Osteocyte (in vitro differentiated cells): ENCODE data around the gene CHRM1. TPM values are rescaled to one million over a fixed set of nuclear protein-coding genes. Genes with fewer than 3 reads are reported as not detected.
"Not testable (repeated sequence)": the region's sequence is repeated elsewhere in the genome, so short reads cannot be mapped to it uniquely, and the experiment has no call there.

Experiments used
- DNase-seq: peaks from one replicate; pipeline ENCODE4 v3.0.0; 2021; ENCODE audit warnings: mixed read lengths; ENCODE audit not compliant: unreplicated experiment; ENCODE audit errors: extremely low spot score
- H3K27ac Mint-ChIP-seq: one replicate; pipeline ENCODE4 v1.8.0; 2021; ENCODE audit warnings: mild to moderate bottlenecking, mixed read lengths; ENCODE audit not compliant: unreplicated experiment
- H3K27me3 Mint-ChIP-seq: one replicate; pipeline ENCODE4 v1.8.0; 2021; ENCODE audit warnings: mixed read lengths; ENCODE audit not compliant: unreplicated experiment
- H3K36me3 Mint-ChIP-seq: one replicate; pipeline ENCODE4 v1.8.0; 2021; ENCODE audit warnings: mixed read lengths; ENCODE audit not compliant: unreplicated experiment
- H3K4me1 Mint-ChIP-seq: one replicate; pipeline ENCODE4 v1.8.0; 2021; ENCODE audit warnings: mixed read lengths; ENCODE audit not compliant: unreplicated experiment
- H3K4me3 Mint-ChIP-seq: one replicate; pipeline ENCODE4 v1.8.0; 2021; ENCODE audit warnings: mild to moderate bottlenecking, moderate library complexity, mixed read lengths; ENCODE audit not compliant: unreplicated experiment
- H3K9me3 Mint-ChIP-seq: one replicate; pipeline ENCODE4 v1.8.0; 2021; ENCODE audit warnings: mixed read lengths; ENCODE audit not compliant: unreplicated experiment
- CTCF ChIP-seq: fragments of 200-600 bp; sonication (generic); IDR thresholded peaks from 2 replicates; pipeline ENCODE4 v1.5.0; 2021; ENCODE audit warnings: antibody characterized with exemption, mild to moderate bottlenecking, moderate library complexity
- total RNA-seq: library from RNA; stranded (reverse); gene quantifications from 2 replicates; pipeline ENCODE4 v1.2.1, GENCODE V29; 2021

The CHRM1 gene
- total RNA-seq, 1 donor from 2014 or later = 0.27 TPM

GRCh38 chr11:62958547-62959421, 37.6 kb upstream of the CHRM1 start:
- Mint-ChIP-seq H3K9me3 (no peaks in the 10 kb centered on the region), H3K36me3 (no peaks in the 10 kb centered on the region), H3K27ac (no peak overlapping the region), H3K4me1 (peaks cover 10% of the 10 kb centered on the region), H3K4me3 (no peak overlapping the region), H3K27me3 (peaks cover 4% of the 10 kb centered on the region)
- peak; percentile 40 for DNase-seq
- TF ChIP-seq CTCF = no peak

- Mint-ChIP-seq H3K27ac (no peak overlapping the region), H3K36me3 (no peaks in the 10 kb centered on the region), H3K9me3 (no peaks in the 10 kb centered on the region), H3K4me3 (no peak overlapping the region), H3K27me3 (peaks cover 4% of the 10 kb centered on the region), H3K4me1 (peaks cover 10% of the 10 kb centered on the region)
- TF ChIP-seq CTCF = no peak
- DNase-seq = no peak
Observed at GRCh38 chr11:62957147-62957546, 36.0 kb upstream of the CHRM1 start.

- H3K4me1 Mint-ChIP-seq = peaks cover 10% of the 10 kb centered on the region
- no peak overlapping the region for H3K4me3 Mint-ChIP-seq
- TF ChIP-seq CTCF = no peak
- DNase-seq = peak; percentile 40
- H3K36me3 Mint-ChIP-seq = no peaks in the 10 kb centered on the region
- no peaks in the 10 kb centered on the region for H3K9me3 Mint-ChIP-seq
- H3K27me3 Mint-ChIP-seq = peaks cover 15% of the 10 kb centered on the region
- no peak overlapping the region for H3K27ac Mint-ChIP-seq
Observed at GRCh38 chr11:62954478-62954877, 33.3 kb upstream of the CHRM1 start.

- H3K27ac Mint-ChIP-seq = no peak overlapping the region
- TF ChIP-seq CTCF = no peak
Observed at GRCh38 chr11:62953811-62954210, 32.6 kb upstream of the CHRM1 start.

GRCh38 chr11:62948765-62949320, 27.7 kb upstream of the CHRM1 start:
- peak; percentile 76 for DNase-seq
- TF ChIP-seq CTCF = no peak

More at GRCh38 chr11:62953811-62954210, 32.6 kb upstream of the CHRM1 start:
- H3K9me3 Mint-ChIP-seq = no peaks in the 10 kb centered on the region
- H3K36me3 Mint-ChIP-seq = no peaks in the 10 kb centered on the region
- H3K4me3 Mint-ChIP-seq = no peak overlapping the region
- DNase-seq = peak; percentile 46
- H3K4me1 Mint-ChIP-seq = peaks cover 4% of the 10 kb centered on the region
- H3K27me3 Mint-ChIP-seq = peaks cover 21% of the 10 kb centered on the region

GRCh38 chr11:62945538-62945937, 24.4 kb upstream of the CHRM1 start:
- H3K27ac Mint-ChIP-seq, H3K36me3 Mint-ChIP-seq, H3K9me3 Mint-ChIP-seq, H3K4me3 Mint-ChIP-seq, H3K4me1 Mint-ChIP-seq: not testable (repeated sequence)
- DNase-seq = peak; percentile 3
- H3K27me3 Mint-ChIP-seq = peaks cover 34% of the 10 kb centered on the region

More at GRCh38 chr11:62948765-62949320, 27.7 kb upstream of the CHRM1 start:
- Mint-ChIP-seq H3K36me3 (no peaks in the 10 kb centered on the region), H3K27ac (no peak overlapping the region), H3K27me3 (peaks cover 28% of the 10 kb centered on the region), H3K4me3 (no peak overlapping the region), H3K9me3 (peaks cover 4% of the 10 kb centered on the region), H3K4me1 (no peaks in the 10 kb centered on the region)

GRCh38 chr11:62937528-62937927, 16.4 kb upstream of the CHRM1 start:
- H3K9me3 Mint-ChIP-seq, H3K4me1 Mint-ChIP-seq, H3K36me3 Mint-ChIP-seq, DNase-seq, H3K27ac Mint-ChIP-seq, H3K4me3 Mint-ChIP-seq: not testable (repeated sequence)
- peaks cover 12% of the 10 kb centered on the region for H3K27me3 Mint-ChIP-seq
